ENCODE results near the gene KLK15.
A peak's percentile ranks its signal among the peaks of the same experiment; 100 is the strongest.

Gene KLK15

DNA sequence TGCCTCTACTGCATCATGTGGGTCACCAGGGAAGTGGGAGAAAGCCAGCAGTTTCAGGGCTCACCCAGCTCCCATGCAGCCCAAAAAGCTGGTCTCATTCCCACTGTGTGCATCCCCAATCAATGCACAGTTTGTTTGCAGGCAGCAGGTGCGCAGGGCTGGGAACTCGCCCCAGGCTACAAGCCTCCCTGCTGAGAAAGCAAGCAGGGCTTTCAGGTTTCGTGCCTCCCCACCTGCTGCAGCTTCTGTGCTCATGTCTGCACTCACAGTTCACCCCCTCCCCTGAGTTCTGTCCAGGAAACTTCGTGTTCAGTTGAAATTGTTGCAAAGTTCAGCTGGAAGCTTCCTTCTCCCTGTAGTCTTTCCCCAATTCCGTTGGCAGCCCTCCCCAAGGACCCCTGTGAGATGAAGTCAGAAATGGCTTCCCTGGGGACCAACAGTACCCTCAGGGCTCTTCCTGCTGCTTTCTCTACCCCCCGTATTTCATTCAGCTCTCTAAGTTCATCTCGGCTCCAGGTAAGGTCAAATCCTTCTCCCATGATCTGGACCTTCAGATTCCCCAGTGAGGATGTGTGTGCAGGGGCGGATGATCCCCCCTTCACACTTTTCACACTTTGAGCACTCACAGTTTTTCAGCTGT, 11.0 kb upstream of the KLK15 start:
- Histone ChIP-seq H3K9me3 (ENCODE audit: control insufficient read depth in 5 of 5, low read length in 5 of 5) (peaks cover 0 to 21% (median 8%) of the 10 kb centered on the region in 5 donors), H3K4me3 (ENCODE audit: low read depth in 1 of 5, low read length in 5 of 5) (no peak overlapping the region), H3K27ac (ENCODE audit: low read depth, low read length) (no peak overlapping the region), H3K9ac (ENCODE audit: low read length in 5 of 5) (no peak overlapping the region), H3K36me3 (ENCODE audit: control insufficient read depth in 5 of 5, insufficient read depth in 5 of 5, low read length in 5 of 5) (no peaks in the 10 kb centered on the region), H3K27me3 (ENCODE audit: control insufficient read depth in 5 of 5, insufficient read depth in 4 of 5, low read length in 5 of 5) (peaks cover 0 to 17% (median 3%) of the 10 kb centered on the region in 5 donors), H3K4me1 (ENCODE audit: control insufficient read depth in 5 of 5, insufficient read depth in 5 of 5, low read length in 5 of 5) (no peaks in the 10 kb centered on the region)

DNA sequence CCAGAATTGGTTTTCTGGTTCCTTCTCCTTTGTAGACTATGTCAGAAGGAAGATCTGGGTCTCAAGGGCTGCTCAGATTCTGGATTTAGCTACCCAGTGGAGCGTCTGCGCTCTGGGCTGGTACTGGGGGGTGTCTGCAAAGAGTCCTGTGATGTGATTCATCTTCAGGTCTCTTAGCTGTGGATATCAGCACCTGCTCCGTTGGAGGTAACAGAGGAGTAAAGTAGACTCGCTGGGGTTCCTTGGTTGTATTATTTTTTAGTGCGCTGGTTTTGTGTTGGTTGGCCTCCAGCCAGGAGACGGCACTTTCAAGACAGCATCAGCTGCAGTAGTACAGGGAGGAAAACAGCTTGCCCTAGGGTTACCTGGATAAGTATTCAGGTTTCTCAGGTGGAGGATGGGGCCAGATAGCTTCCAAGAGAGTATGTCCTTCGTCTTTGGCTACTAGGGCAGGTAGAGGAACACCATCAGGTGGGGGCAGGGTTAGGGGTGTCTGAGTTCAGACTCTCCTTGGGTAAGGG, 10.4 kb upstream of the KLK15 start:
- Histone ChIP-seq H3K4me1 (ENCODE audit: control insufficient read depth in 5 of 5, insufficient read depth in 5 of 5, low read length in 5 of 5) (no peaks in the 10 kb centered on the region), H3K36me3 (ENCODE audit: control insufficient read depth in 5 of 5, insufficient read depth in 5 of 5, low read length in 5 of 5) (no peaks in the 10 kb centered on the region), H3K4me3 (ENCODE audit: low read depth in 1 of 5, low read length in 5 of 5) (no peak overlapping the region), H3K9me3 (ENCODE audit: control insufficient read depth in 5 of 5, low read length in 5 of 5) (peaks cover 0 to 21% (median 8%) of the 10 kb centered on the region in 5 donors), H3K27ac (ENCODE audit: low read depth, low read length) (no peak overlapping the region), H3K27me3 (ENCODE audit: control insufficient read depth in 5 of 5, insufficient read depth in 4 of 5, low read length in 5 of 5) (peaks cover 0 to 14% (median 1%) of the 10 kb centered on the region in 5 donors), H3K9ac (ENCODE audit: low read length in 5 of 5) (no peak overlapping the region)

DNA sequence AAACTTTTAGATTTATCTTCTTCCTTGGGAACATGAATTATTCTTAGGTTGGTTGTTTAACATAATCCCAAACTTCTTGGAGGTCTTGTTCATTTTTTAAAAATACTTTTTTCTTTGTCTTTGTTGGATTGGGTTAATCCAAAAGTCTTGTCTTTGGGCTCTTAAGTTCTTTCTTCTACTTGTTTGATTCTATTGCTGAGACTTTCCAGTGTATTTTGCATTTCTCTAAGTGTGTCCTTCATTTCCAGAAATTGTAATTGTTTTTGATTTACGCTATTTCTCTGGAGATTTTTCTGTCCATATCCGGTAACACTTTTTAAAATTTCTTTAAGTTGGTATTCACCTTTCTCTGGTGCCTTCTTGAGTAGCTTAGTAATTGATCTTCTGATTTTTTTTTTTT, 9.8 kb upstream of the KLK15 start:
- peaks cover 0 to 21% (median 8%) of the 10 kb centered on the region in 5 donors for H3K9me3 ChIP-seq (ENCODE audit: control insufficient read depth in 5 of 5, low read length in 5 of 5)
- no peak overlapping the region for H3K9ac ChIP-seq (ENCODE audit: low read length in 5 of 5)
- H3K27me3 ChIP-seq (ENCODE audit: control insufficient read depth in 5 of 5, insufficient read depth in 4 of 5, low read length in 5 of 5), result peaks cover 0 to 10% (median 1%) of the 10 kb centered on the region in 5 donors
- no peaks in the 10 kb centered on the region for H3K4me1 ChIP-seq (ENCODE audit: control insufficient read depth in 5 of 5, insufficient read depth in 5 of 5, low read length in 5 of 5)
- H3K36me3 ChIP-seq (ENCODE audit: control insufficient read depth in 5 of 5, insufficient read depth in 5 of 5, low read length in 5 of 5), result no peaks in the 10 kb centered on the region
- H3K4me3 ChIP-seq (ENCODE audit: low read depth in 1 of 5, low read length in 5 of 5), result no peak overlapping the region
- H3K27ac ChIP-seq (ENCODE audit: low read depth, low read length), result no peak overlapping the region

DNA sequence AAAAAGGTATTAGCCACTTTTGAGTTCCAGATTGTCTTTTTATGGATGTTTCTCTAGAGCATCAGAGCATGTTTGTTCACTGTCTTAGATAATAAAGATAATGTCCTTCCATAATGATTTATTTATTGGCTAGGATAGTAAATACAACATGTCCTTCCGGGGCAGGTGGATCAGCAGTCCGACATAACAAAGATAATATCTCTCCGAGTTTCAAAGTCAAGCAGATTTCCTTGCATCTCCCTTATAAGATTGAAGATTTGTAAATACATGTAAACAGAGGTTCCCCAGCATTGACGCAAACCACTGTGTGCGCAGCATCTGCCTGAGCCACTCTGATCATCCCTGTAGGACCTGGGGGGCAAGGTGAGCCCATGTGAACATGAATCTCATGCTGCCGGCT, 8.8 kb upstream of the KLK15 start:
- Histone ChIP-seq H3K9ac (ENCODE audit: low read length in 5 of 5) (no peak overlapping the region), H3K27ac (ENCODE audit: low read depth, low read length) (no peak overlapping the region), H3K27me3 (ENCODE audit: control insufficient read depth in 5 of 5, insufficient read depth in 4 of 5, low read length in 5 of 5) (peaks cover 0 to 18% (median 6%) of the 10 kb centered on the region in 5 donors)

DNA sequence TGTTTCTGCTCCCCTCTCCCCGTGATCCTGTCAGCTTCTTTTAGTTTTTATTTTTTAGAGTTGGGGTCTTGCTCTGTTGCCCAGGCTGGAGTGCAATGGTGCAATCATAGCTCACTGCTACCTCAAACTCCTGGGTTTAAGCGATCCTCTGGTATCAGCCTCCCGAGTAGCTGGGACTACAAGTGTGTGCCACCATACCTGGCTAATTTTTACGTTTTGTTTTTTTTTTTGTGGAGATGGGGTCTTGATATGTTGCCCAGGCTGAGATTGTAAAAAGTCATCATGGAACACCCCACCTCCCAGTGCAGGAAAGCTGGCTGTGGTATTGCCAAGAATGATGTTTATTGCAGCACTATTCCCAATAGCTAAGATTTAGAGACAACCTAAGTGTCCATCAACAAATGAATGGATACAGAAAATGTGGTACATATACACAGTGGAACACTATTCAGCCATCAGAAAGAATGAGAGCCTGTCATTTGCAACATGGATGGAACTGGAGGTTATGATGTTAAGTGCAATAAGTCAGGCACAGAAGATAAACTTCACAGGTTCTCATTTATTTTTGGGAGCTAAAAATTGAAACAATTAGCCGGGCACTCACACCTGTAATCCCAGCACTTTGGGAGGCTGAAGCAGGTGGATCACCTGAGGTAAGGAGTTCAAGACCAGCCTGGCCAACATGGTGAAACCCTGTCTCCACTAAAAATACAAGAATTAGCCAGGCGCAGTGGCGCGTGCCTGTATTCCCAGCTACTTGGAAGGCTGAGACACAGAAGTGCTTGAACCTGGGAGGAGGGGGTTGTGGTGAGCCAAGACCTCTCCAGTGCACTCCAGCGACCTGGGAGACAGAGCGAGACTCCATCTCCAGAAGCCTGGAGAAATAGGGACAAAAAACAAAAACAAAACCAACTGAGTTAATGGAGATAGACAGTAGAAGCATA, 6.6 kb upstream of the KLK15 start:
- no peaks in the 10 kb centered on the region for H3K36me3 ChIP-seq (ENCODE audit: control insufficient read depth in 5 of 5, insufficient read depth in 5 of 5, low read length in 5 of 5)
- peaks cover 7 to 29% (median 20%) of the 10 kb centered on the region in 5 donors for H3K27me3 ChIP-seq (ENCODE audit: control insufficient read depth in 5 of 5, insufficient read depth in 4 of 5, low read length in 5 of 5)
- H3K9me3 ChIP-seq (ENCODE audit: control insufficient read depth in 5 of 5, low read length in 5 of 5), result peaks cover 0 to 21% (median 8%) of the 10 kb centered on the region in 5 donors
- peaks cover 0 to 13% (median 11%) of the 10 kb centered on the region in 5 donors for H3K4me1 ChIP-seq (ENCODE audit: control insufficient read depth in 5 of 5, insufficient read depth in 5 of 5, low read length in 5 of 5)
- H3K9ac ChIP-seq (ENCODE audit: low read length in 5 of 5), result no peak overlapping the region
- no peak overlapping the region for H3K27ac ChIP-seq (ENCODE audit: low read depth, low read length)
- no peak overlapping the region for H3K4me3 ChIP-seq (ENCODE audit: low read depth in 1 of 5, low read length in 5 of 5)

More for the DNA sequence above, 8.8 kb upstream of the KLK15 start:
- Histone ChIP-seq H3K9me3 (ENCODE audit: control insufficient read depth in 5 of 5, low read length in 5 of 5) (peaks cover 0 to 21% (median 8%) of the 10 kb centered on the region in 5 donors), H3K36me3 (ENCODE audit: control insufficient read depth in 5 of 5, insufficient read depth in 5 of 5, low read length in 5 of 5) (no peaks in the 10 kb centered on the region), H3K4me3 (ENCODE audit: low read depth in 1 of 5, low read length in 5 of 5) (no peak overlapping the region), H3K4me1 (ENCODE audit: control insufficient read depth in 5 of 5, insufficient read depth in 5 of 5, low read length in 5 of 5) (no peaks in the 10 kb centered on the region)

DNA sequence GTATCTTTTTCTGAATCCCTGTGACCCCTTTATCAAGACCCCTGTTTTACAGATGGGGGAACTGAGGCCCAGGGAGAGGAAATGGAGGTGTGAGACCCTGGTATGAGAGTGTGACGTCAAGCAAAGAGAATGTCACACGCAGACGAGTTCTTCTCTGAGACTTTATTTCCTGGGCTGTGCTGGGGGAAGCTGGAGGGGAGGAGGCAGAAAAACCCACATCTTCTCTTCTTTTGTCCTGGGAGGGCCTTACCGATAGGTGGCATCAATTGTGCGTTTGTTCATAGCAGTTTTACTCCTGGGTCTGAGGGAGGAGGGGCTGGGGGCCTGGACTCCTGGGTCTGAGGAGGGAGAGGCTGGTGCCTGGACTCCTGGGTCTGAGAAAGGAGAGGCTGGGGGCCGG, 4.9 kb upstream of the KLK15 start:
- H3K4me1 ChIP-seq (ENCODE audit: control insufficient read depth in 5 of 5, insufficient read depth in 5 of 5, low read length in 5 of 5), result peaks cover 0 to 13% (median 11%) of the 10 kb centered on the region in 5 donors
- peaks cover 7 to 32% (median 27%) of the 10 kb centered on the region in 5 donors for H3K27me3 ChIP-seq (ENCODE audit: control insufficient read depth in 5 of 5, insufficient read depth in 4 of 5, low read length in 5 of 5)
- H3K9ac ChIP-seq (ENCODE audit: low read length in 5 of 5), result no peak overlapping the region
- no peak overlapping the region for H3K4me3 ChIP-seq (ENCODE audit: low read depth in 1 of 5, low read length in 5 of 5)
- H3K27ac ChIP-seq (ENCODE audit: low read depth, low read length), result no peak overlapping the region
- H3K36me3 ChIP-seq (ENCODE audit: control insufficient read depth in 5 of 5, insufficient read depth in 5 of 5, low read length in 5 of 5), result no peaks in the 10 kb centered on the region
- H3K9me3 ChIP-seq (ENCODE audit: control insufficient read depth in 5 of 5, low read length in 5 of 5), result peaks cover 0 to 8% (median 0%) of the 10 kb centered on the region in 5 donors

DNA sequence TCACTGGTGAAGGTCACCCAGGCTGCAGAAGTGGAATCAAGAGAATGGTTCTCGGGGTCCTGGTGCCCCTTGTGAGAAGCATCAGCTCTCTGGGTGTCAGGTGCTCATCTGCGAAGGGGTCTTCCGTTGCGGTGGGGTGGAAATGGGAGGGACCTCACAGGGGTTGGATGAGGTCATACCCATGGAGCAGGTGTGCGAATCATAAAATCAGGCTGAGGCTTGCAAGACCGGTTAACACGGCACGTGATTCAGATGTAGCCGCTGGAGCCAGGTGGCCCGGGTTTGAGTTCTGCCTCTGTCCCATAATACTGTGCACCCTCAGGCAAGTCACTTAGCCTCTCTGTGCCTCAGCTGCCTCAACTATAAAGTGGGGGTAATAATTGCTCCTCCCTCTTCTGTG, 3.9 kb upstream of the KLK15 start:
- no peaks in the 10 kb centered on the region for H3K36me3 ChIP-seq (ENCODE audit: control insufficient read depth in 5 of 5, insufficient read depth in 5 of 5, low read length in 5 of 5)
- H3K4me3 ChIP-seq (ENCODE audit: low read depth in 1 of 5, low read length in 5 of 5), result no peak overlapping the region
- H3K27me3 ChIP-seq (ENCODE audit: control insufficient read depth in 5 of 5, insufficient read depth in 4 of 5, low read length in 5 of 5), result peaks cover 7 to 38% (median 32%) of the 10 kb centered on the region in 5 donors
- peaks cover 0 to 2% (median 0%) of the 10 kb centered on the region in 5 donors for H3K9me3 ChIP-seq (ENCODE audit: control insufficient read depth in 5 of 5, low read length in 5 of 5)
- no peak overlapping the region for H3K9ac ChIP-seq (ENCODE audit: low read length in 5 of 5)
- H3K27ac ChIP-seq (ENCODE audit: low read depth, low read length), result no peak overlapping the region
- peaks cover 0 to 13% (median 11%) of the 10 kb centered on the region in 5 donors for H3K4me1 ChIP-seq (ENCODE audit: control insufficient read depth in 5 of 5, insufficient read depth in 5 of 5, low read length in 5 of 5)

DNA sequence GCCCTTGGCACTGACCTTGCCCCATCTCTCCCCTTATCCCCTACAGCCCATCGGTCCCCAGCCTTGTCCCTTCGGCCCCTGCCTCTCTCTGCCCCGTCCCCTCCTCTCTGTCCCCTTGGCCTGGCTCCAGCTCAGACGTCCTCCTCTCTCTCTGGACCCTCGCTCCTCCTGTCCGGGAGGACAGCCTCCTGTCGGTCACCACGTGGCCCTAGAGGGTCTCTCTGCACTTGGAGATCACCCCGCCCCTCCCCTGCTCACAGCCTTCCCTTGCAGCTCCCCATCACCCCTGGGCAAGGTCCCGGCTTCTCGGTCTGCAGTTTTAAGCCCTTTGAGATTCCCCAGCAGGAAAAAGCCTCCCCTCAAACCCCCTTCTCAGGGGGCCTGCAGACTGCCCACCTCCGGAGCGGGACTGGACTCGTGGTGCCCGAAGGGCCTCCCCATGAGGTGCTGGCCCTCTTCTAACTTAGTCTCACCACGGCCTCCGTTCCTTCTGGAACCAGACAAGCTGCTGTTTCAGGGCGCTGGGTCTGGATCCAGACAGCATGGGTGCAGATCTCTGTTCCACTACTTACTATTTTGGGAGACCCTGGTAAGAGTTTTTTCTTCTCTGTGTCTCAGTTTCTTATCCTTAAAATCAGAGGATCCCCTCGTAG, 3.3 kb upstream of the KLK15 start:
- H3K9me3 ChIP-seq (ENCODE audit: control insufficient read depth in 5 of 5, low read length in 5 of 5), result no peaks in the 10 kb centered on the region
- H3K4me1 ChIP-seq (ENCODE audit: control insufficient read depth in 5 of 5, insufficient read depth in 5 of 5, low read length in 5 of 5), result peaks cover 0 to 13% (median 11%) of the 10 kb centered on the region in 5 donors
- H3K9ac ChIP-seq (ENCODE audit: low read length in 5 of 5), result no peak overlapping the region
- peak overlapping the region in 2 of 5 donors; percentile 58 to 78 for H3K4me3 ChIP-seq (ENCODE audit: low read depth in 1 of 5, low read length in 5 of 5)
- H3K36me3 ChIP-seq (ENCODE audit: control insufficient read depth in 5 of 5, insufficient read depth in 5 of 5, low read length in 5 of 5), result no peaks in the 10 kb centered on the region
- H3K27me3 ChIP-seq (ENCODE audit: control insufficient read depth in 5 of 5, insufficient read depth in 4 of 5, low read length in 5 of 5), result peaks cover 7 to 38% (median 32%) of the 10 kb centered on the region in 5 donors
- no peak overlapping the region for H3K27ac ChIP-seq (ENCODE audit: low read depth, low read length)

DNA sequence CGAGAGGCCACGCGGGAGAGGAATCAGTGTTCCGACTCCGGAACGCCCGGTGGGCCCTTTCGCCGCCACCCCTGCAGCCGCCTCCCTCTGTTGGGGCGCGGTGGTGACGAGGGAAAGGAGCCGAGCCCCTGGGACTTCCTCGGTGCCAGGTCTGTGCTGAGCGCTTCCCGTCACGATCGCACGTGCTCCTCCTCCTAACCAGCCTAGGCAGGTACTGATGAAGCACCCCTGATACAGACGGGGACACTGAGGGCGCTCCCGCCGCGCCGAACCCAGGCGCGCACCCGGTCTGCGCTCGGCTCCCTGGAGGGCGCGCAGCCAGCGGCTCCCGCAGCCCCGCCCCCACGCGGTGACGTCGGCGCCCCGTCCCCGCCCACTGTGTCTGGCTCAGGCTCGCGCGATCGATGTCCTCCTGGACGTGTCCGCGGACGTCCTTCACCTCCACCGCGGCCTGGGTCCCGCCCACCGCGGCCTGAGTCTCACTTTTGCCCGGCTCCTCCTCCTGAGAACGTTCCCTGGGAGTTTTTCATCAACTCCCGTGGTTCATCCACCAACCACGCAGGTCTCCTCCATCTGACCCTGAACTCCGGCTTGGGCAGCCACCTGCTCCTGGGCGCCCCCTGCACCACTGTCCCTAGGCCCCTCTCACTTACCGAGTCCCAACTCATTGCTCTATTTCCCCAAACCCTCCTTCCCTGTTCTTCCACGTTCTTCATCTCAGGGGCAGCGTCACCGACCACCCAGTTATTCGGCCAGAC, 2.6 kb upstream of the KLK15 start:
- Histone ChIP-seq H3K9me3 (ENCODE audit: control insufficient read depth in 5 of 5, low read length in 5 of 5) (no peaks in the 10 kb centered on the region), H3K36me3 (ENCODE audit: control insufficient read depth in 5 of 5, insufficient read depth in 5 of 5, low read length in 5 of 5) (no peaks in the 10 kb centered on the region), H3K9ac (ENCODE audit: low read length in 5 of 5) (peak overlapping the region in 2 of 5 donors; percentile 39 to 41), H3K4me3 (ENCODE audit: low read depth in 1 of 5, low read length in 5 of 5) (peak overlapping the region; percentile 49 to 78 (median 67)), H3K27ac (ENCODE audit: low read depth, low read length) (no peak overlapping the region), H3K27me3 (ENCODE audit: control insufficient read depth in 5 of 5, insufficient read depth in 4 of 5, low read length in 5 of 5) (peaks cover 7 to 38% (median 34%) of the 10 kb centered on the region in 5 donors), H3K4me1 (ENCODE audit: control insufficient read depth in 5 of 5, insufficient read depth in 5 of 5, low read length in 5 of 5) (peaks cover 0 to 13% (median 11%) of the 10 kb centered on the region in 5 donors)
